NT2/D1 (cell line): ENCODE measurements around the gene CCR7.

Source experiments
- DNase-seq: peaks from one replicate; pipeline ENCODE4 v3.0.0-alpha.2; 2011; ENCODE audit warnings: low read depth, low spot score
- H3K27me3 ChIP-seq: 2 replicates; pipeline ENCODE4 v1.6.0; 2011; ENCODE audit warnings: mild to moderate bottlenecking; ENCODE audit not compliant: insufficient read length, insufficient read depth
- H3K36me3 ChIP-seq: 2 replicates; pipeline ENCODE4 v1.6.1; 2011; ENCODE audit warnings: mild to moderate bottlenecking, low read length, mixed read lengths; ENCODE audit not compliant: insufficient read depth, insufficient read length
- H3K4me1 ChIP-seq: 2 replicates; pipeline ENCODE4 v1.5.1; 2011; ENCODE audit not compliant: insufficient read depth, insufficient read length
- H3K4me3 ChIP-seq: 2 replicates; pipeline ENCODE4 v1.5.1; 2011; ENCODE audit warnings: low read depth; ENCODE audit not compliant: insufficient read length
- H3K9ac ChIP-seq: 2 replicates; pipeline ENCODE4 v1.6.0; 2011; ENCODE audit warnings: low read depth; ENCODE audit not compliant: insufficient read length
- H3K9me3 ChIP-seq: 2 replicates; pipeline ENCODE4 v1.5.1; 2011; ENCODE audit warnings: mild to moderate bottlenecking, low read length; ENCODE audit not compliant: insufficient read depth
- SUZ12 ChIP-seq: IDR thresholded peaks from 2 replicates; pipeline ENCODE4 v1.6.1; 2011; ENCODE audit not compliant: insufficient read length, insufficient read depth; ENCODE audit errors: extremely low read depth
- YY1 ChIP-seq: IDR thresholded peaks from 2 replicates; pipeline ENCODE4 v1.6.1; 2011; ENCODE audit not compliant: insufficient read length, insufficient read depth
- ZNF274 ChIP-seq: IDR thresholded peaks from 2 replicates; pipeline ENCODE4 v1.6.1; 2011; ENCODE audit warnings: mild to moderate bottlenecking, low read depth, low read length

Gene CCR7

GRCh38 chr17:40545660-40546059 lies 19.6 kb downstream of the CCR7 start:
- no peaks in the 10 kb centered on the region for H3K27me3 ChIP-seq
- H3K4me1 ChIP-seq = peaks cover 18% of the 10 kb centered on the region
- no peak for DNase-seq
- no peaks in the 10 kb centered on the region for H3K9me3 ChIP-seq
- H3K36me3 ChIP-seq = no peaks in the 10 kb centered on the region
- H3K4me3 ChIP-seq = no peak overlapping the region
- TF ChIP-seq YY1 (no peak), SUZ12 (no peak), ZNF274 (no peak)
- H3K9ac ChIP-seq = no peak overlapping the region

GRCh38 chr17:40542558-40543411 lies 22.5 kb downstream of the CCR7 start:
- Histone ChIP-seq H3K4me3 (no peak overlapping the region), H3K36me3 (no peaks in the 10 kb centered on the region), H3K9me3 (no peaks in the 10 kb centered on the region), H3K27me3 (no peaks in the 10 kb centered on the region), H3K9ac (no peak overlapping the region), H3K4me1 (peaks cover 18% of the 10 kb centered on the region)
- TF ChIP-seq YY1 (no peak), SUZ12 (no peak), ZNF274 (no peak)
- no peak for DNase-seq

GRCh38 chr17:40541873-40542557 lies 23.3 kb downstream of the CCR7 start:
- Histone ChIP-seq H3K4me3 (no peak overlapping the region), H3K36me3 (no peaks in the 10 kb centered on the region), H3K9ac (no peak overlapping the region), H3K4me1 (peaks cover 15% of the 10 kb centered on the region), H3K27me3 (no peaks in the 10 kb centered on the region), H3K9me3 (no peaks in the 10 kb centered on the region)
- TF ChIP-seq ZNF274 = no peak
- TF ChIP-seq YY1 = no peak
- no peak for TF ChIP-seq SUZ12
- no peak for DNase-seq

- Histone ChIP-seq H3K27me3 (no peaks in the 10 kb centered on the region), H3K4me3 (no peak overlapping the region), H3K36me3 (no peaks in the 10 kb centered on the region), H3K9me3 (no peaks in the 10 kb centered on the region), H3K4me1 (peaks cover 20% of the 10 kb centered on the region), H3K9ac (no peak overlapping the region)
- no peak for DNase-seq
- TF ChIP-seq SUZ12 (no peak), YY1 (no peak), ZNF274 (no peak)
These were observed 24.0 kb downstream of the CCR7 start for GRCh38 chr17:40541060-40541872.

- H3K9me3 ChIP-seq = no peaks in the 10 kb centered on the region
- H3K27me3 ChIP-seq = no peaks in the 10 kb centered on the region
- H3K4me1 ChIP-seq = peaks cover 20% of the 10 kb centered on the region
- no peak overlapping the region for H3K4me3 ChIP-seq
- no peak for DNase-seq
- TF ChIP-seq SUZ12 (no peak), ZNF274 (no peak), YY1 (no peak)
- no peak overlapping the region for H3K9ac ChIP-seq
- H3K36me3 ChIP-seq = no peaks in the 10 kb centered on the region
These were observed 24.8 kb downstream of the CCR7 start for GRCh38 chr17:40540448-40540847.

- no peak for DNase-seq
- Histone ChIP-seq H3K36me3 (no peaks in the 10 kb centered on the region), H3K9me3 (no peaks in the 10 kb centered on the region), H3K27me3 (no peaks in the 10 kb centered on the region), H3K4me1 (peaks cover 20% of the 10 kb centered on the region), H3K4me3 (no peak overlapping the region), H3K9ac (no peak overlapping the region)
- TF ChIP-seq SUZ12 (no peak), YY1 (no peak), ZNF274 (no peak)
These were observed 25.4 kb downstream of the CCR7 start for GRCh38 chr17:40539711-40540411.
